ENCODE measurements around the gene VWA8.

DNA sequence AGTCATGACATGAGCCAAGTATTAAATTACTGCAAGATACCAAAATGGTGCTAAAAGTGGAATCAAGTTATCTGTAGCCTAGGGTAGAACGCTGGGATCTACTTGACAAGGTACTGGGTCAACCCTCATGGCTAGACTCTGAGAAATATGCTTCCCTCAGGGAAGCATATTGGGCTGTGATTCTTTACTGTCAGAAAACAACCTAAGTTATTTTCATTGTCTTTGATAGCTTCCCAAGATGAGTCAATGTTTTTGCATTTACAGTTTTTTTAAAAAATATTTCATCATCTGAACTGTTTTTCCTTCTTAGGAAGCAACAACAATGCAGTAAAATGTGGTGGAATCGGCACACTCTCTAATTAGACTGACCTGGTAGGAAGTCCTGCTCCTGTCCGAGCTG lies 285.6 kb downstream of the VWA8 start:
- TF ChIP-seq, protein P1, sequence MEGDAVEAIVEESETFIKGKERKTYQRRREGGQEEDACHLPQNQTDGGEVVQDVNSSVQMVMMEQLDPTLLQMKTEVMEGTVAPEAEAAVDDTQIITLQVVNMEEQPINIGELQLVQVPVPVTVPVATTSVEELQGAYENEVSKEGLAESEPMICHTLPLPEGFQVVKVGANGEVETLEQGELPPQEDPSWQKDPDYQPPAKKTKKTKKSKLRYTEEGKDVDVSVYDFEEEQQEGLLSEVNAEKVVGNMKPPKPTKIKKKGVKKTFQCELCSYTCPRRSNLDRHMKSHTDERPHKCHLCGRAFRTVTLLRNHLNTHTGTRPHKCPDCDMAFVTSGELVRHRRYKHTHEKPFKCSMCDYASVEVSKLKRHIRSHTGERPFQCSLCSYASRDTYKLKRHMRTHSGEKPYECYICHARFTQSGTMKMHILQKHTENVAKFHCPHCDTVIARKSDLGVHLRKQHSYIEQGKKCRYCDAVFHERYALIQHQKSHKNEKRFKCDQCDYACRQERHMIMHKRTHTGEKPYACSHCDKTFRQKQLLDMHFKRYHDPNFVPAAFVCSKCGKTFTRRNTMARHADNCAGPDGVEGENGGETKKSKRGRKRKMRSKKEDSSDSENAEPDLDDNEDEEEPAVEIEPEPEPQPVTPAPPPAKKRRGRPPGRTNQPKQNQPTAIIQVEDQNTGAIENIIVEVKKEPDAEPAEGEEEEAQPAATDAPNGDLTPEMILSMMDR (optimal IDR thresholded peaks at IDR 0.05 in 1 of 3, IDR thresholded peaks at IDR 0.05 in 1 of 3, conservative IDR thresholded peaks at IDR 0.05 in 1 of 3; ENCODE audit: extremely low read depth in 1 of 3, insufficient read depth in 2 of 3, low read length in 3 of 3), result no peak
- no peak for TF ChIP-seq EZH2 (IDR thresholded peaks at IDR 0.05; ENCODE audit: low read length)
